Loucy (cell line): Measurements from ENCODE around the gene CCDC141.

Source experiments
- EZH2phosphoT487 ChIP-seq: fragments of 200-600 bp; IDR thresholded peaks from 2 replicates; pipeline ENCODE4 v1.6.1; 2018; ENCODE audit warnings: antibody characterized with exemption, mild to moderate bottlenecking, moderate library complexity, borderline replicate concordance
- TF ChIP-seq, protein P1 (sequence below): fragments of 200-600 bp; sonication (generic); conservative IDR thresholded peaks from 2 replicates; pipeline ENCODE4 v1.5.1; 2014; ENCODE audit warnings: mild to moderate bottlenecking, antibody characterized with exemption, low read length

DNA sequence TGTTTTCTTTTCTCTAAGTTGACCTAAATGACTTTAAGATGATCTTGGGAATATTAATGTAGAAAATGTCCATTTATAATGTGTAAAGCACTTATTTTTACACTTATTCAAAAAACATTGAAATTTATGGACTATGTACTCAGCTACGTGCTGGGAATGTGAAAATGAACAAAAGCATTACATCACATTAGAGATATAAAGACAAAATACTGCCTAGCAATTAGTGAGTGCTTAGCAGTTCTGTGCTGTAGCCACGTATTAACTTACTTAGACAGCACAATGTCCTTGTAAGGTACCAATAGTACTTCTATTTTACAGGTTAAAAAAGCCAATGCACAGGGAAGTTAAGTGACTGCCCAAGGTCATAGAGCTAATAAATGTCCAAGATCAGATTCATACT is 138.9 kb downstream of the CCDC141 start:
- TF ChIP-seq, protein P1, sequence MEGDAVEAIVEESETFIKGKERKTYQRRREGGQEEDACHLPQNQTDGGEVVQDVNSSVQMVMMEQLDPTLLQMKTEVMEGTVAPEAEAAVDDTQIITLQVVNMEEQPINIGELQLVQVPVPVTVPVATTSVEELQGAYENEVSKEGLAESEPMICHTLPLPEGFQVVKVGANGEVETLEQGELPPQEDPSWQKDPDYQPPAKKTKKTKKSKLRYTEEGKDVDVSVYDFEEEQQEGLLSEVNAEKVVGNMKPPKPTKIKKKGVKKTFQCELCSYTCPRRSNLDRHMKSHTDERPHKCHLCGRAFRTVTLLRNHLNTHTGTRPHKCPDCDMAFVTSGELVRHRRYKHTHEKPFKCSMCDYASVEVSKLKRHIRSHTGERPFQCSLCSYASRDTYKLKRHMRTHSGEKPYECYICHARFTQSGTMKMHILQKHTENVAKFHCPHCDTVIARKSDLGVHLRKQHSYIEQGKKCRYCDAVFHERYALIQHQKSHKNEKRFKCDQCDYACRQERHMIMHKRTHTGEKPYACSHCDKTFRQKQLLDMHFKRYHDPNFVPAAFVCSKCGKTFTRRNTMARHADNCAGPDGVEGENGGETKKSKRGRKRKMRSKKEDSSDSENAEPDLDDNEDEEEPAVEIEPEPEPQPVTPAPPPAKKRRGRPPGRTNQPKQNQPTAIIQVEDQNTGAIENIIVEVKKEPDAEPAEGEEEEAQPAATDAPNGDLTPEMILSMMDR: no peak
- no peak for TF ChIP-seq EZH2phosphoT487
